Suppressor macrophage (primary cell): ENCODE results near the gene HAGH.
A peak's percentile ranks its signal among the peaks of the same experiment; 100 is the strongest.

Experiments
- DNase-seq, 4 experiments: peaks; one replicate each; pipeline ENCODE4 v3.0.0-alpha.2; 2020 to 2022

The HAGH gene

DNA sequence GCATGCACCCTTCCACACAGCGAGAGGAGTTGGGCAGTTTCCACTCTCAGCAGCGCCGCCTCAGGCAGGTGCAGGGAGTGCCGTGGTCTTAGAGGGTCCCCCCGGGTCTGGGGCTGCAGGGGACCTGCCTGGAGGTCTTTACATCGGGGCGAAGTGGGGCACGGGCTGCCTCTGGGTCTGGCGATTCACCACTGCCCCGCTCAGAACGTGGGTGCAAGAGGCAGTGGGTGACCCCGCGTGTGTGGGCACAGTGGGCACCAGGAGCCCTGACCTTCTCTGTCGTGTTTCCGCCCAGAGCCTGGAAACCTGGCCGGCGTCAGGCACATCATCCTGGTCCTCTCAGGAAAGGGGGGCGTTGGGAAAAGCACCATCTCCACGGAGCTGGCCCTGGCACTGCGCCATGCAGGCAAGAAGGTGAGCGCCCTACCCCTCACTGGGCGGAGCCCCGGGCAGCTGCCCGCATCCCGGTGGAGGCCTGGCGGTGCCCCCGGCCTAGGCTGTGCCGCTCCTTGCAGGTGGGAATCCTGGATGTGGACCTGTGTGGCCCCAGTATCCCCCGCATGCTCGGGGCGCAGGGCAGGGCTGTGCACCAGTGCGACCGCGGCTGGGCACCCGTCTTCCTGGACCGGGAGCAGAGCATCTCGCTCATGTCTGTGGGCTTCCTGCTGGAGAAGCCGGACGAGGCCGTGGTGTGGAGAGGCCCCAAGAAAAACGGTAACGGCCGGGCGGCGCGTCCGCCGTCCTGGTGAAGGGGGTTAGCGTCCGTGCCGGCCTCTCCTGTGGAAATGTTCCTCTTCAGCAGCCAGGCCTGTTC is 40.2 kb downstream of the HAGH start:
- DNase-seq, result no peak

DNA sequence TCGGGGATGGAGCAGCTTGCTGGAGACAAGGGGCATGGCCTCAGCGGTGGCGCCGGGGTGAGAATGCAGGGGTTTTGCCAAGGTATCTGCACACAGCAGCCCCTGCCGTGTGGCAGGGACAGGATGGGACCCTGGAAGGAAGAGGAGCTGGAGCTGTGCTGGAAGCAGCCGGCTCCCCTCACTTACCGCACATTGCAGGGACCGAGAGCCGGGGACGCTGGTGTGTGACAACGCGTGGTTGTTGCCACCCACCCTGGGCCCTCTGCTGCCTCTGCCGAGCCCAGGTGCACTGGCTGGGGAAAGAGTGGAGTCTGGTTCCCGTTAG is 40.8 kb downstream of the HAGH start:
- no peak for DNase-seq

DNA sequence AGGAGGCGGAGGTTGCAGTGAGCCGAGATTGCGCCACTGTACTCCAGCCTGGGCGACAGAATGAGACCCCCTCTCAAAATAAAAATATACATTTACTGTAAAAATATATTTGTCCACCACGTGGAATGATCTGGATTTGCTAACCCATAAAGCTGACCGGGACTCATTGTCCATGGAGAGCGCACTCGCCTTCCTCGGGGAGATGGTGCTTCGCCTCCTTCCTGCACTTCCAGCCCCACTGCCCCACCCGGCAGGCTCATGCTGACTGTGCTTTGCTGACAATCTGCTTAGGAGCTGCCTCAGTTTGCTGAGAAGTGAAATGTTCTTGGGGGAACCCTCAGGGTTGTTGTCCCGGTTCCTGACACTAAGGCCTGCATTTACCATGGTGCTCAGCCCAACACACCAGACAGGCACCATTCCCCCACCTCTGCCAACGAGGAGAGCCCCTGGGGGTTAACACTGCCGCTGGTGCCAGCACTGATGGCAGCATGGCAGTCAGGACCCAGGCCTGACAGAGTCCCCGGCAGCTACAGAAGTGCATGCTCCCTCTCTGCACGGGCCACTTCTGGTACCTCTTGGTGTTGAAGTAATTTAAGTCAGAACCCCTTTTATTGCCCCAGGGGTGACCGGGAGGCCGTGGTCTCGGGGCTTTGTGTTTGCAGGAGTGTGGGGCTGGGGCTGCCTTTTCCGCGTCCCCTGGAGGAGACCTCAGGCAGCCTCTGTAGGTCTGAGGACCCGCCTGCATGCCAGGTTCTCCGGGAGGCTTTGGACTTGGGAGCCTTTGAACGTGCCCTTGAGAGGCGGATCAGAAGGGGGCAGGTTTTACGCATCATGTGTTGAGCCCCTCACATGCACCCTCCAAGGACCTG is 41.4 kb downstream of the HAGH start:
- no peak for DNase-seq

GRCh38 chr16:1782408-1783264 is 44.0 kb downstream of the HAGH start, which contains the start of the genes NUBP2 and SPSB3:
Gene NUBP2 (plus strand): TSS chr16:1782960. CDS start chr16:1783021, 61 bp downstream.
Gene SPSB3 (minus strand): TSS chr16:1782571. CDS start chr16:1781483, 1,088 bp downstream.
- DNase-seq, result peak; percentile 100

DNA sequence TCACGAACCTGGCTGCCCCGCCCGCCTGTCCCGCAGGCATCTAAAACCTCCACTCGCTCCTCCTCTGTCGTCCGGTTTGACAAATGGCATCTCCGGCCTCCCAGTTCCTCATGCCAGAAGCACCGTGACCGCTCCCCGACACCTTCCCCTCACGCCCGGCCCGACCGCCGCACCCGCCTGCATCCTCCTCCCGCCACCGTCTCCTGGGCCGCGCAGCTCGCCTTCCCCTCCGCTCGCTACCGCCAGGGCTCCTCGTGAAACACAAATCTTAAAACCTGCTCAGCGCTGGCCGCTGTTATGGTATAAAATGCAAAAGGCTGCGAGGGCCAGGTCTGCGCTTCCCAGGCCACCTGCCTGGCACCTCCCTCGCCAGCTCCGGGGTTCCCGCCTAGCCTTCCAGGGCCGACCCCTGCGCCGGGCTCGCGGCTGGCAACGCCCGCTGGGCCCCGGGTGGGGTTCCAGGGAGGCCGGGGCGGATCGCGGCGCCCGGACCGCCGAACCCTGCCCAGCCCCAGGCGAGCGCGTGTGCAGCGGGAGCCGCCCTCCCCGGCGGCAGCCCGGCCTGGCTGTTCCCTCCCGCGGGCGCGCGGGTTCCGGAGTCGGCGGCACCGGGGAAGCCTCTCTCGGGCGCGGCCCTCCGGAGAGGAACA is 44.7 kb downstream of the HAGH start:
- peak; percentile 41 to 71 (median 54) for DNase-seq

DNA sequence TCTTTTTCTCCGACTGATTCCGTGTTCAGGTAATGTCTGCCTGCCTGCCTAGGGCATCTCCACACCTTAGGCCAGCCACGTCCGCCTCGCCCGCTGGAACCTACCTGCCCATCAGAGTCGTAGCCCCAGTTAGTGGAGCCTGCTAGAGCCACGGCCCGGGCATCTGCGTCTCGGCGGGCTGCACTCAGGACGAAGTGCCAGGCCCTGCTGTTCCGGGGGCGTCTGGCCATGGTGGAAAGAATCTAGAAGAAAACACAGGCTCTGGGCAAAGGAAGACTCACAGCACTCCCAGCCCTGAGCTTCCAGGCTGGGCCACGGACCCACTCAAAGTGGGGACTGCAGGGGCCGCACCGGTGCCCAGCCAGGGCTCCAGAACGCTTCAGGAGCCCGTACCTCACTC is 45.4 kb downstream of the HAGH start:
- no peak for DNase-seq

DNA sequence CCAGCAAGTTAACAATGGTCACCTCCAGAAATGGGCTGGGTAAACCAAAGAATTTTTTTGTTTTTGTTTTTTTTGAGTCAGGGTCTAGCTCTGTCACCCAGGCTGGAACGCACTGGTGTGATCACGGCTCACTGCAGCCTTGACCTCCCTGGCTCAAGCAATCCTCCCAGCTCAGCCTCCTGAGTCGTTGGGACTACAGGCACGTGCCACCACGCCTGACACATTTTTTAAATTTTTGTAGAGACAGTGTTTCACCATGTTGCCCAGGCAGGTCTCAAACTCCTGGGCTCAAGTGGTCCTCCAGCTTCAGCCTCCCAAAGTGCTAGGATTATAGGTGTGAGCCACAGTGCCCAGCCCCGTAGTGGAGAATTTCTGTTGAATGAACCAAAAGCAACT is 46.0 kb downstream of the HAGH start:
- no peak for DNase-seq

DNA sequence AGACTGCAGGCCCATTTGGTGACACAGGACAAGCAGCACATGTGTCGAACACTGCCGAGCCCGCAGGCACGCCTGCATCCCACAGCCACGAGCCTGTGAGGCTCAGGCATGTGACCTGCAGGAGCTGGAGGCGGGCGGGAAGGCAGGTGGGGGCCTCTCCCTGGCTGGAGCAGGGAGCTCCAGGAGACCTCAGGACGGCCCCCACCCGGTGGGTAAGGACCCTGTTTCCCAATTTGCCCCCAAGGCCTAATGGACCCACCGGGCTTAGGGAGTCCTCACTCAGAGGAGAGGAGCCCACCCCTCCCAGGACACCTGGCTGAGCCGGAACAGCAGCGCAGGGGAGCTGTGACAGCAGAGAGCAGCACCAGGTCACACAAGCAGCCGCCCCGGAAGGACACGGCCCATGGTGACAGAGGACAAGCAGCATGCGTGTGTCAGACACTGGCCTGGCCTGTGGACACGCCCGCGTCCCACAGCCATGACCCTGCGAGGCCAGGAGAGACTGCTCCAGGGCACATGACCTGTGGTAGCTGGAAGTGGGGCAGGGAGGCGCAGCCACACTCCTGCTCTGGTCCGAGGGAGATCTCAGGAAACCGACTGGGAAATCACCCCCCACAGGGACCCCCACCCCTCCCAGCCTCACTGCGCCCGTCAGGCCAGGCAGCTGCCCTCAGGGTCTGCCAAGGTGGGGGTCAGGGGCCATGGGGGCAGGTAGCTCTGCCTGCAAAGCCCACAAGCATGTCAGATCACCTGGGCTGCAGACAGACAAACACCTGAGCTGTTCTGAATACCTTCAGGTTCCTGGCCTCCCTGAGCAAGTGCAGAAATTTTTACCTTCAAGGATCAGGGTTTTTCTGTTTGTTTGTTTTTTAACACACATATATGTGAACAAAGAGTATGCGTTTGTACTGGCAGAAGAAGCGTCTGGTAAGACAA is 46.6 kb downstream of the HAGH start:
- no peak for DNase-seq

GRCh38 chr16:1779234-1779701 is 47.4 kb downstream of the HAGH start:
- no peak for DNase-seq

GRCh38 chr16:1778200-1779179 is 48.1 kb downstream of the HAGH start:
- DNase-seq, result no peak

DNA sequence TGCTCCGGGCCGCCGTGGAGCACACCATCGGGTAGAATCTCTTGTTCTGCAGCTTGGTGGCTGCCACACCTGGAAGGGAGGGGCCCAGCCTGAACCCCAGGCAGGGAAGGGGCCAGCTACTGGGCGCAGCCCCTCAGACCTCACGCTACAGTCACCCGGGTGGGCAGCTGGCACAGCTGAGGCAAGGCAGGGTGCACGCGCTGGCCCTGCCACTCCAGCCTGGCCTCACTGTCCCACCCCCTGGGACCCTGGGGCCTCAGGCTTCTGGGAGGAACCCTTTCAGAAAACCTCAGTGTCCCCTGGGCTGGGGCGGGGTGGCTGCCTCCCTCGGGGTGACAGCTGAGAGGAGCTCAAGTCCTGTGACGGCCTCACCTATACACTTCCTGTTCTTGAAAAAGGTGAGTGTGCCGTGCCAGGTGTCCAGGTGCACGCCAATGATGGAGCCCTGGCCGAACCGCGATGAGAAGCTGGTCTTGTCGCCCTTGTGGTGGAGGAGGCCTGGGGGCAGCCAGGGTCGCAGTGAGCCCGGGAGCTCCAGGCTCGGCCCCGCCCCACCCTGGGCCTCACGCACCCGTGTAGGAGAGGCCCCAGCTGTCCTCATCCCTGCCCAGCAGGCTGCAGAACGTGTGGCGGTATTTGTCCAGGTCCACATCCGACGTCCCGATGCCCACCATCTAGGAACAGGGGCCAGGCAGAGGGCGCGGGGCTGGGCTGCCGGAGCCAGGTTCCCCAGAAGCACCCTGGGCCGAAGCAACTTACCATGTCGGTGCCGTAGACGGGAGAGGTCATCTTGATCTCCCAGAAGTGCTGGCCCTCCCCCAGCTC is 49.0 kb downstream of the HAGH start:
- no peak for DNase-seq

DNA sequence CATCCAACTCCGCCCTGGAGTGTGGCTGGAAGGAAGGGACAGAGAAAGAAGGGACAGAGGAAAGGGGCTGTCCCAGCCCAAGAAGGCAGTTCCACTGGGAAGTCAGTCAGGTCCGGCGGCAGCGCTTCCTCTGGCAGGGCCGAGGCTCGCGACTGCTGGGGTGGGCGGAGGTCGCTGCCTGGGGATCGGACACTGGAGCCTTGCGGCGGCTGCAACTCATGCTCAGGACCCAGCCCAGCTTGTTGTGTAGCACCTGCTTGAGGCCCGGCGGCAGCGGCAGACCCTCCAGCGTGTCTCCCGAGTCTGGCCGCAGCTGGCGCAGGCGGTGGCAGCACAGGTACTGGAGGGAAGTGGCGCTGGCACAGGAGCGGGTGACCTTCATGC is 49.6 kb downstream of the HAGH start:
- DNase-seq, result no peak

- no peak for DNase-seq
These were observed 50.0 kb downstream of the HAGH start for GRCh38 chr16:1776672-1776955.

DNA sequence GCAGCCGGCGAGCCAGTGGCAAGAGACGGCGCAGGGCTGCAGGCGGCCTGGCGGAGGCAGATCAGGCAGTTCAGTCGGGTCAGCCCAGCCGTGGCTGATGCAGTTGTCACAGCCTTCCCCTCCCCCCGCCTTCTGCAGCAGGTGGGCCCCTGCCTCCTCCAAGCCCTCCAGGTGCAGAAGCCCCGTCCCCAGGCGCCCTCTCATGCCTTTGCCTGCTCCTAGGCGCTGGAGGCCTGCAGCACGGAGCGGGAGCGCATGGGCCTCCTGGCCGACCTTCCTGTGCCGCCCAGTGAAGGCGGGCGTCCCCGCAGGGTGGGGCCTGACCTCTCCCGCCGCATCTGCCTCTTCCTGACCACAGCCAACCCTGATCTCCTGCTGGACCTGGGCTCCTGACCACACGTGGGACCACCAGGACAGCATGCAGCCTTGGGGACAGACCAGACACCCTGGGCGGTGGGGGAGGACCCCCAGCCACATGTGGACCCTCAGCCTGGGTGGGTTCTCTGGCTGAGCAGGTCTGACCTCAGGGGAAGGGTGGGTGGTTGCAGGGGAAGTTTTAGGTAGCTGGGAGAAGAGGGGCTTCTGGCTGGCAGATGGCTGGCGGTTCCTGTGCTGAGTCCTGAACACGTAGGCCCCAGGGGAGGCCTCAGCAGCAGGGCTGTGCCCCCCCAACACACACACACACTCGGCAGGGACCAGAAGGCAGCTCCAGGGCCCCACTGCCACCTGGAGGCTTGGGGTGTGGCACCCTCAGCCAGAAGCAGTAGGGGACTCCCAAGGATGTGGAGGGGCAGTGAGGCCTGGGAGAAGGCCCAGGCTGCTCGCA is 50.6 kb downstream of the HAGH start:
- no peak for DNase-seq

DNA sequence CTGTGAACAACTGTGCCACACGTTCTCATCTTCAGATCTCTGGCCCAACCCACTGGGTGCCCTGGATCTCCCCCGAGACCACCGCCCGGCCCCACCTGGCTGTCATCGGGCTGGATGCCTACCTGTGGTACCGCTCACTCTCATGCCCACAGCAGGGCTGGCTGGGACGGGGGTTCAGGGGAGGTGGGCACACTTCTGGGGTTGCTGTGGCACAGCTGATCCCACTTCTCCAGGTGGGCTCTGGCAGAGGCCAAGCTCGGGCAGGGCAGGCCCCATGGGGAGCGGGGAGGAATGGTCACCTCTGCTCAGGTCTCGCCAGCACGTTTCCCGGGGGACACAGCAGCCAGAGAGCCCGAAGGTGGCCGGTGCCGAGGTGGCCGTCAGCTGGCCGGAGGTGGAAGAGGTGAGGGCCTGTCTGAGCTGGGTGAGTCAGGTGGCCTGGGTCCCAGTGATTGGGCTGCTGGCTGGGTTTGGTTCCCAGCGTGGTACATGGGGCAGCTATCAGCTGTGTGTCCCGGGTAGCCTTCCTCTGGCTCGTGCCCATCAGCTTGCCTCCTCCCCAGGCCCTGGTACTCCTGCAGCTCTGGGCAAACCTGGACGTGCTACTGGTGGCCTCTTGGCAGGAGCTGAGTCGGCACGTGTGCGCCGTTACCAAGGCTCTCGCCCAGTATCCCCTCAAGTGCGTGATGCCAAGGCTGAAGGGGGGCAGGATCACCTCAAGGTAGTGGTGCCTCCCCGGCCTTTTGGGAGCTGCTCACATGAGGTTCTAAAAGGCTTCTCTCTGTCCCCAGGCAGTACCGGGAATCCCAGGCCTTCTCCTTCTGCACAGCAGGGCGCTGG is 51.4 kb downstream of the HAGH start:
- no peak for DNase-seq

GRCh38 chr16:1774448-1774780 is 52.2 kb downstream of the HAGH start:
- DNase-seq, result no peak
